Neutrophil (primary cell): ENCODE results near the gene ANKS1A.

Experiments
- H3K27ac ChIP-seq: fragments of 200-600 bp; sonication (generic); 2 replicates; pipeline ENCODE4 v1.5.1; 2016; ENCODE audit warnings: mild to moderate bottlenecking, moderate library complexity
- H3K27me3 ChIP-seq: fragments of 200-600 bp; sonication (generic); 2 replicates; pipeline ENCODE4 v1.6.0; 2016; ENCODE audit warnings: mild to moderate bottlenecking
- H3K36me3 ChIP-seq: fragments of 200-600 bp; sonication (generic); 2 replicates; pipeline ENCODE4 v1.5.1; 2017
- H3K4me1 ChIP-seq, 2 experiments: fragments of 200-600 bp in 1 of 2; sonication (generic) in 1 of 2; 1 replicate in 1 of 2; 2 replicates in 1 of 2; pipeline versions ENCODE4 v1.5.1 to v1.6.1; 2013 to 2016; ENCODE audit warnings: low read depth in 1 of 2, low read length in 1 of 2, mild to moderate bottlenecking in 1 of 2, moderate library complexity in 1 of 2; ENCODE audit not compliant: control insufficient read depth in 1 of 2, insufficient read depth in 1 of 2
- H3K4me3 ChIP-seq, 2 experiments: fragments of 200-600 bp in 1 of 2; sonication (generic) in 1 of 2; 1 replicate in 1 of 2; 2 replicates in 1 of 2; pipeline ENCODE4 v1.5.1; 2013 to 2016; ENCODE audit warnings: low read depth in 1 of 2, low read length in 1 of 2, mild to moderate bottlenecking in 1 of 2, moderate library complexity in 1 of 2
- H3K9me3 ChIP-seq: fragments of 200-600 bp; sonication (generic); 2 replicates; pipeline ENCODE4 v1.5.1; 2016
- CTCF ChIP-seq: fragments of 200-600 bp; sonication (generic); IDR thresholded peaks from 2 replicates; pipeline ENCODE4 v1.5.1; 2016; ENCODE audit warnings: antibody characterized with exemption

Gene ANKS1A

DNA sequence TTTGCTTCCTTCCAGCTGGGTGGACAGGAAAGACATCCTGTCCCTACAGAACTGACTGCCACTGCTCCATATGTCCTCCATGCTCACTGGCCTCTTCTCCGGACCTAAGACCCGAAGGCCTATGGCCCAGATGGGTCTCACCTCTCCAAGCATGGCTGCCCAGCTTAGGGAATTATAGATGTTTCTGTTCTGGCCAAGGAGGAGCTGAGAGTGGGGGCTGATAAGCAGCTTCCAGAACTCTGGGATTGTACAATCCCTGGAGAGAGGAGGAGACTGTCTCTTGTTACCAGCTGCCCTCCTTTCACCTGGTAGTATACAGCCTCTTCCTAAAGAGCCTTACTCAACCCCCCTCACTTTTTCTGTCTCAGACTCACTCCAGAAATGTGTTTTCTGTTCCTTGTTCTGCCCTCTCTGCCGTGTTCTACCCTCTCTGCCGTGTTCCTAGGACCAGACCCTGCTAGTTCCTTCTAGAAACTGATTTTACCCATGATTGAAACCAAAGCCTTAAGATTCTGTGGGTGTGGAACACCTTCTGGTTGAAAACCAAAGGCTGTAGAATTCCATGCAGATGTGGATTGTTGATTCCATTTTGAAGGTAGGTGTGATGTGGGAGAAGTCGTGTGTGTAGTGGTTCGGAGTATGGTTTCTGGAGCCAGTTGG is 28.7 kb downstream of the ANKS1A start:
- H3K36me3 ChIP-seq = peaks cover 18% of the 10 kb centered on the region
- no peak overlapping the region for H3K4me3 ChIP-seq
- no peaks in the 10 kb centered on the region for H3K27me3 ChIP-seq
- no peaks in the 10 kb centered on the region for H3K9me3 ChIP-seq
- TF ChIP-seq CTCF = no peak
- no peak overlapping the region for H3K27ac ChIP-seq
- H3K4me1 ChIP-seq = peaks cover 4 to 5% of the 10 kb centered on the region in 2 experiments

DNA sequence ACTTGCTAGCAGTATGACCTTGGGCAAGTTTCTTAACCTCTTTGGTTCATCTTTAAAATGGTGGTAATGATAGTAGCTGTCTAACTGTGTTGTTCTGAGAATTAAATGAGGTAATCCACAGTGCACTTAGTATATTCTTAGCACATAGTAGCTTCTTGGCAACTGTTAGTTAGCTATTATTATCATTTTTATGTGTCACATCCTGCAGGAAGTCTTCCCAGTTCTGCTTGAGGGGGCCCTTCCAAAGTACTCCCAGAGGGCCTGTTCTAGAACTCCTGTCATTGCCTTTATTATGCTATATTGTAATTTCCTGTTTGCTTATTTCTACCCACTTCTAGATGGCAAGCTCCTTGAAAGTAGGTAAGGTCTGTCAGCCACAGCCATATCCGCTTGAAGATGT is 30.6 kb downstream of the ANKS1A start:
- H3K9me3 ChIP-seq = no peaks in the 10 kb centered on the region
- TF ChIP-seq CTCF = no peak
- peaks cover 18% of the 10 kb centered on the region for H3K36me3 ChIP-seq
- no peak overlapping the region for H3K4me3 ChIP-seq
- no peaks in the 10 kb centered on the region for H3K4me1 ChIP-seq
- H3K27me3 ChIP-seq = no peaks in the 10 kb centered on the region
- no peak overlapping the region for H3K27ac ChIP-seq

- Histone ChIP-seq H3K36me3 (peaks cover 18% of the 10 kb centered on the region), H3K27ac (no peak overlapping the region), H3K4me1 (no peaks in the 10 kb centered on the region), H3K4me3 (no peak overlapping the region), H3K9me3 (no peaks in the 10 kb centered on the region), H3K27me3 (no peaks in the 10 kb centered on the region)
- no peak for TF ChIP-seq CTCF
Observed at GRCh38 chr6:34920097-34920496, 31.0 kb downstream of the ANKS1A start.

DNA sequence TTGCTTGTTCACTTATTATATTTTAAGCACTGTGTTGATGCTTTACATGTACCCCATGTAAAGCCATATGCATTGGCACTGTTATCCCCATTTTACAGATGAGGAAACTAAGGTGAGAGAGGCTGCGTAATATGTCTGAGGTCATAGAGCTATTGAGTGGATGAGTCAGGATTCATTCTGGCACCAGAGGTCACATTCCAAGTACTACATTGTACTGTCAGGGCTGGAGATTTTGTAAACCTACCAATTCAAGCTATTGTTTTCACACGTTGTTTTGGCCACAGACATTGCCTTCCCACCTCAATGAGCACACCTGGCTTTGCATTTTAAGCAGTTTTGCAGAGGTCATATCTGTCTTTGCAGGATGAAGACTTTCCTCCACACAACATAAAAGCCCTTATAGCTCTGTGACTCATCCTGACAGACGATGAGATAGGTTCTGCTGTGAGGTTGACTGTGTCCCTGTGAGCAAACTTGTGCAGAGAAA is 33.2 kb downstream of the ANKS1A start:
- Histone ChIP-seq H3K4me1 (no peaks in the 10 kb centered on the region), H3K36me3 (peaks cover 18% of the 10 kb centered on the region), H3K27me3 (no peaks in the 10 kb centered on the region), H3K27ac (no peak overlapping the region), H3K9me3 (no peaks in the 10 kb centered on the region), H3K4me3 (no peak overlapping the region)
- TF ChIP-seq CTCF = no peak

GRCh38 chr6:34924831-34925625 is 36.0 kb downstream of the ANKS1A start:
- Histone ChIP-seq H3K36me3 (peaks cover 4% of the 10 kb centered on the region), H3K9me3 (no peaks in the 10 kb centered on the region), H3K4me3 (no peak overlapping the region), H3K27me3 (no peaks in the 10 kb centered on the region), H3K4me1 (peaks cover 0 to 3% of the 10 kb centered on the region in 2 experiments), H3K27ac (no peak overlapping the region)
- no peak for TF ChIP-seq CTCF
